Sciatic nerve (tissue), 2 donors: ENCODE data around the gene SIRPG. TPM values are rescaled to one million over a fixed set of nuclear protein-coding genes. Genes with fewer than 3 reads are reported as not detected.
"Not testable (repeated sequence)": the region's sequence is repeated elsewhere in the genome, so short reads cannot be mapped to it uniquely, and the experiment has no call there.

Experiments used
- ATAC-seq: fragments of 200-7000 bp; cut with Tn5 transposase; one replicate; pipeline ENCODE4 v1.9.1; 2020; ENCODE audit warnings: mild to moderate bottlenecking, moderate library complexity
- DNase-seq: peaks from one replicate; pipeline ENCODE4 v3.0.0-alpha.2; 2020; ENCODE audit warnings: low spot score
- intact Hi-C: fragments of 100-400 bp; cut with DNase I; formaldehyde crosslinking; loops from one replicate; pipeline ENCODE4 v1.14.2; 2022
- total RNA-seq: library from RNA; stranded (reverse); fragmentation: NEBNext Ultra II Directional; extraction: Animal tissue kit (Norgen Biotek cat#: 25700); gene quantifications from one replicate; pipeline ENCODE4 v1.2.1, GENCODE V29; 2021
- donor health status: DM: no; HTN: no; CAD: no.
- donor health status: DM: no; HTN: no; CAD: no.

The SIRPG gene
- total RNA-seq, 1 donor from 2014 or later: not detected

- DNase-seq (no peak), ATAC-seq (peak; percentile 55)
- intact Hi-C loops: no loop called here
Measured at GRCh38 chr20:1619861-1620444, 37.6 kb downstream of the SIRPG start, which contains the start of gene SIRPB1. TSS of gene SIRPB1 (minus strand) at chr20:1620009. CDS start at chr20:1619944, 65 bp downstream.

GRCh38 chr20:1618954-1619540 is 38.5 kb downstream of the SIRPG start:
- DNase-seq: no peak
- intact Hi-C loops: no loop called here
- ATAC-seq: no peak

- intact Hi-C loops: no loop called here
- DNase-seq: no peak
- no peak for ATAC-seq
Measured at GRCh38 chr20:1618479-1618878, 39.1 kb downstream of the SIRPG start.

DNA sequence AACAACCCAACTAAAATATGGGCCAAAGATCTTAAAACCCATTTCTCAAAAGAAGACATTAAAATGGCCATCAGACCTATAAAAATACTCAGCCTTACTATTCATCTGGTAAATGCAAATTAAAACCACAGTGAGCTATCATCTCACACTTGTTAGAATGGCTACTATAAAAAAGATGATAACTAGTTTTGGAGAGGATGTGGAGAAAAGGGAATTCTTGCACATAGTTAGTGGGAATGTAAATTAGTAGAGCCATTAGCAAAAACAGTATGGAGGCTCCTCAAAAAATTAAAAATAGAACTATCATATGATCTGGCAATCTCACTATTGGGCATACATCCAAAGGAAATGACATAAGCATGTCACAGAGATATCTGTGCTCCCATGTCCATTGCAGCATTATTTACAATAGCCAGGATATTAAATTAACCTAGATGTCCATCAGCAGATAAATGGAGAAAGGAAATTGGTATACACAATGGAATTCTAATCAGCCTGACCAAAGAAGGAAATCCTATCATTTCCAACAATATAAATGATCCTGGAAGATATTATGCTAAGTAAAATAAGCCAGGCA is 40.6 kb downstream of the SIRPG start:
- no peak for DNase-seq

DNA sequence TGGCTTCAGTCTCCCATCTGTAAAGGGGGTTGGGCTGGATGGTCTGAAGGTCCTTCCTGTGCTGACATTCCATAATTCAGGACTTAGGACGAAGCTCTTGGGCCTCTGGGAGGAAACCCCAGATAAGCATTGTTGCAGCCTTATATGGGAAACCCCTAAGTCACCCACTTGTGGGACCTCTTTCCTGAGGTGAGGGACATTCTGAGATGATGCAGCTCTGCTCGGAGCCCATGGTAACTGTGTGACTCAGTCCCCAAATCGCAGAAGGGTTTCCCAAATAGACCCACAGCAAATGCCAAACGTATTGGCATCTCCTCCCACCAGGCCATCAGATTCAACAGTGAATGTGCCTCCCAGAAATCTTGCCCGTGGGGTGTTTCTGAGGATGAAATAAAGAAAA is 47.2 kb downstream of the SIRPG start:
- ATAC-seq, intact Hi-C loops, DNase-seq: not testable (repeated sequence)

More for the DNA sequence above, 40.6 kb downstream of the SIRPG start:
- intact Hi-C loops: no loop called here
- no peak for ATAC-seq

DNA sequence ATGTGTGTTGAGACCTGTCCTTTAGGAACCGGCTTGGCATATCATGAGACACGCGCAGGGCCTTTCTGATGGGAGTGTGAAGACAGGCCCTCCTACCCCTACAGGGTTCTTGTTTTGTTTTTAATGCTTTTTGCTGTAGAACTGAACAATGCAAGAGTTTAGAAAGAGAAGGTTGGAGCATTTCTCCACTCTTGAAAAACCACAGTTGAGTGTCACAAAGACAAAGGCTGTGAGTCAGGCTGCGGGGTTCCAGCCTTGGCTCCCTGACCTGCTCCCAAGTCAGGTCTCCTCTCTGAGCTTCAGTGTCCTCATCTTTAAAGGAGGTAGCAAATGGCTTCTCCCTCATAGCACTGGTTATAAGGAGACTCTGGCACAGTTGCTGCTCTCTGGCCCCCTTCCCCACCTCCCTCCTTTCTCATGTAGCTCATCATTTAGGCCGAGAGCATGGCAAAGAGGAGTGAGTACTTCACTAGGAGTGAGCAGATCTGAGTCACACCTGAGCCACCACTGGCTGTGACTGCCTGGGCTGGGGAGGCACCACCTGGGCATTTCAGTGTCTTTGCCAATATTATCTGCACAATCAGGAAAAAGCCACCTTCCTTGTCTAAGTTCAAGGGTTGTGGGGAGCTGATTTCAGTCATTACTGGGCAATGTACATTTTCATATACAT is 48.8 kb downstream of the SIRPG start:
- intact Hi-C loops, ATAC-seq, DNase-seq: not testable (repeated sequence)

GRCh38 chr20:1600736-1601135 is 56.8 kb downstream of the SIRPG start:
- DNase-seq (no peak), ATAC-seq (no peak)
- intact Hi-C loops: no loop called here

DNA sequence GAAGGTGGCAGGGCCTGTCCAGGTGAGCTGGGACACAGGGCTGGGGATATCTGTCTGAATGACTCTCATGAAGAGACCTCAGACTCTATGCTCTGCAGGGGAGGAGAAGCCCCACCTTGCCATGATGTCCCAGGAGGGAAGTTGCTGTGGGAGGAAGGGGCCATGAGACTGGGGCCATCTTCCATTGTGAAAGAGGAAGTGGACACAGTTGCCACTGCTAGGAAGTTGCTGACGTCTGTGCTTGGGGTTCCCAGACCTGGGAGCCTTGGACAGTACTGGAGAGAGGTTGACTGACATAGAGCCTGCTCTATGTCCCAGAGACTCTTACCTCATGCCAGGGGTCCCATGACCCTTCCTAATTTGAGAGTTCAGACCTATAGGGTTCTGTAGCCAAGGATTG is 62.2 kb downstream of the SIRPG start:
- intact Hi-C loops: no loop called here
- ATAC-seq (no peak), DNase-seq (no peak)

DNA sequence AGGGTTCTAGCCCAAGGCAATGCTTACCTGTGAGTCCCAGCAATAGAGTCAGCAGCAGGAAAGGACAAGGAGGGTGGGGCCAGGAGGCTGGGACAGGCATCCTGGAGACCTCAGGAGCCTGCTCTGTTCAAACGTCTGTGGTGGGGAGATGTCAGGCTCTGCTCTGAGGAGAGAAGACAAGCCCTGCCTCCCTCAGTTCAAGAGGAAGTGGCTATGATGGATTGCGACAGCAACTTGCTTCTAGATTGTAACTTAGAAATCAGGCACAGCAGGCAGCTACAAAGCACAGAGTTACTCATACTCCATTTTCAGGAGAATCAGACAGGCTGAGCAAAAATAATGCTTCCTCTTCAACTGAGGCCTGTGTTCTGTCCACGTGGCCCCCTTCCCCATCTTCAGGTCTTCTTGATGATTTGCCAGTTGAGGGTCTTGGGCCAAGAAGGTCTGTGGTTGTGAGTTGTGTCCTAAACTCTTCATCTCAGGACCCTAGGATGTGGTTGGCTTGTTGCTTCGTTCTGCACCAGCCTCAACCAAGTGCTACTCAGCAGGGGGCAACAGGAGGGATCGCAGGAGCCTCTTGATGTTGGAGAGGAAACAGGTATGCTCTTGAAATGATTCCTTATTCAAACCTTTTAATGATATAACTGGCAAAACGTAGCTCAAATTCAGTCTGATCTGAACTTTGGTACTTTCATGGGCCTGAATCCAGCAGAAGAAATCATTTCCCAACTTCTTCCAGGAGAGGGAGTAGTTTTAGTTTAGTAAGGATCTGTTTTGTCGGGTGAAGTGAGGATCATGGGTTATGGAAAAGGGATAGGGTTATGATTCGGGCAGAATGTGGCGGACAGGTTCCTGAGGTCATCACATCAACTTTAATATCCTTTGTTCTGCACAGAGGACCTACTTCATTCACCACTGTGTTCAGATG is 68.8 kb downstream of the SIRPG start:
- DNase-seq (no peak), ATAC-seq (no peak)
- intact Hi-C loops: no loop called here

GRCh38 chr20:1587781-1588532 is 69.6 kb downstream of the SIRPG start:
- no peak for DNase-seq
- intact Hi-C loops: no loop called here
- no peak for ATAC-seq

DNA sequence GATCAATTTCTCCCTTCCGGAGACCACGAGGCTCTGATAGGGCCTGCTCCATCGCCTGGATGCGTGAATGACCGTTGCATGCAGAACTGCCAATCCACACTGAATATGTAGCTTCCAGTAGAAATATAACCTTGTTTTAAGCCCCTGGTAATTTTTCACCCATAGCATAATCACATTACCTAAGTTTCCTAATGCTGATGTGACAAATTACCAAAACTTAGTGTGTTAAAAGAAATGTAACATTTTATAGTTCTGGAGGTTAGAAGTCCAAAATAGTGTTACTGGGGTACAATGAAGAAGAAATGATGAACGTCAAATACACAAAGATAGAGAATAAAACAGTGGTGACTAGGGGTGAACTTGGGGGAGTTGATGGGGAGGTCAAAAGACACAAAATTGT is 78.1 kb downstream of the SIRPG start:
- DNase-seq (no peak), ATAC-seq (no peak)
- intact Hi-C loops: no loop called here

Other genes with a start within 250 kb of the SIRPG start
- gene NSFL1C, start 190.9 kb downstream of the SIRPG start, total RNA-seq: 77.9 TPM
- 8.2 TPM for gene SIRPB2, start 166.4 kb downstream of the SIRPG start, total RNA-seq
- gene SIRPD, start 100.1 kb downstream of the SIRPG start, total RNA-seq: not detected
- 6.6 TPM for gene SIRPB1, start 37.8 kb downstream of the SIRPG start, total RNA-seq
- 55.5 TPM for gene SIRPA, start 237.6 kb upstream of the SIRPG start, total RNA-seq